ENCODE results near the gene SDCCAG8. TPM values are rescaled to one million over a fixed set of nuclear protein-coding genes. Genes with fewer than 3 reads are reported as not detected.

The SDCCAG8 gene
- total RNA-seq, 1 experiment from 2014 or later: 10.0 TPM

DNA sequence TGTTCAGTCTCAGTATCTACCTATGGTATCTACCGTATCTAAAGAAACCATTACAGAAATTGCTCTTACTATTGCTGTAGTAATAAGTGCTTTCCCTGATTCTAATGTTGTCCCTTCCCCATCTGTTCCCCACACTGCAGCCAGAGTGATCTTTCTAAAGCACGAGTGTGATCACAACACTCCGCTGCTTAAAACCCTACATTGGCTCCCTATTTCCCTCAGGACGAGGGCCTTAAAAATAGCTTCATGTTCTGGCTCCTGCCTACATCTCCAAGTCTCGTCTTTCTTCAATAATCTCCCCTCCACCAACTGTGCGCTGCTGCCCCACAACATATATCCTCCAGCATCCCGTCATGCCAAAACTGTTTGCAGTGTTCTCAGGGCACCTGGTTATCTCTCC, 150.6 kb downstream of the SDCCAG8 start:
- no peaks in the 10 kb centered on the region for H3K23me2 ChIP-seq (ENCODE audit: insufficient read length, low read depth, low read length, poor library complexity, severe bottlenecking)

More for the DNA sequence above, 150.6 kb downstream of the SDCCAG8 start:
- Histone ChIP-seq H3K14ac (ENCODE audit: insufficient read depth, low read length) (no peak overlapping the region), H2AK5ac (ENCODE audit: insufficient read length, low read length) (no peak overlapping the region), H4K8ac (replicated peaks; ENCODE audit: insufficient read length, low read depth, low read length) (no peak overlapping the region), H2BK15ac (ENCODE audit: low read depth, low read length) (no peak overlapping the region), H2BK12ac (ENCODE audit: insufficient read length, low read depth, low read length) (no peak overlapping the region), H4K5ac (ENCODE audit: insufficient read length, low read depth, low read length) (no peak overlapping the region), H2BK120ac (ENCODE audit: low read depth, low read length, poor library complexity, severe bottlenecking) (no peak overlapping the region), H2AFZ (ENCODE audit: low read length) (no peak overlapping the region), H3K9me3 (ENCODE audit: control insufficient read depth, low read depth, low read length) (no peaks in the 10 kb centered on the region), H3K4me2 (ENCODE audit: insufficient read depth, insufficient read length, low read length) (no peak overlapping the region), H4K91ac (ENCODE audit: insufficient read length, low read depth, low read length) (no peak overlapping the region), H2BK5ac (ENCODE audit: insufficient read length, low read length) (no peak overlapping the region), H3K56ac (ENCODE audit: insufficient read length, low read depth, low read length) (no peak overlapping the region), H3K9ac (ENCODE audit: extremely low read depth, insufficient read length, low read length) (no peak overlapping the region), H3K79me2 (ENCODE audit: insufficient read depth, low read length) (no peaks in the 10 kb centered on the region), H3K27ac (ENCODE audit: insufficient read length, low read depth, low read length) (no peak overlapping the region), H3K79me1 (ENCODE audit: insufficient read depth, low read depth, low read length, poor library complexity, severe bottlenecking) (no peaks in the 10 kb centered on the region), H3K4me1 (ENCODE audit: insufficient read depth, low read length) (no peaks in the 10 kb centered on the region; the same call in 1 of the 2 replicates), H4K20me1 (ENCODE audit: control insufficient read depth, insufficient read depth, insufficient read length) (no peaks in the 10 kb centered on the region), H3T11ph (ENCODE audit: low read length) (no peak overlapping the region), H3K23ac (ENCODE audit: insufficient read length, low read depth, low read length) (no peak overlapping the region), H3K4ac (ENCODE audit: low read depth, low read length) (no peak overlapping the region), H3K27me3 (ENCODE audit: insufficient read depth, low read length) (no peaks in the 10 kb centered on the region), H2BK20ac (ENCODE audit: low read depth, low read length, poor library complexity, severe bottlenecking) (no peak overlapping the region), H3K18ac (ENCODE audit: insufficient read length, low read depth, low read length) (no peak overlapping the region)
- Mint-ChIP-seq H3K36me3 (ENCODE audit: insufficient read depth in 1 of 3, low read depth in 3 of 3) (no peaks in the 10 kb centered on the region), H3K4me3 (no peak overlapping the region), H3K4me1 (peaks cover 0 to 9% of the 10 kb centered on the region in 2 experiments; a peak in 2 of 4 replicates), H3K27ac (peak overlapping the region in 1 of 3 experiments; percentile 77; a peak in 2 of 7 replicates), H3K9me3 (no peaks in the 10 kb centered on the region), H3K27me3 (ENCODE audit: low read depth) (no peaks in the 10 kb centered on the region)
- DNase-seq: no peak
- TF ChIP-seq CTCF (conservative IDR thresholded peaks at IDR 0.05): no peak
- WGBS (ENCODE audit: extremely low coverage, insufficient read length, low lambda C conversion rate): no CpG with 5 or more reads among the region's 7 CpGs
